ENCODE results near the gene MEI1.

Gene MEI1

GRCh38 chr22:41825376-41825775 is 126.1 kb downstream of the MEI1 start:
- DNase-seq (ENCODE audit: low spot score) = no peak
- TF ChIP-seq CTCF (IDR thresholded peaks at IDR 0.05; ENCODE audit: extremely low read depth, missing control alignments) = no peak

- TF ChIP-seq CTCF (IDR thresholded peaks at IDR 0.05; ENCODE audit: extremely low read depth, missing control alignments) = no peak
- DNase-seq (ENCODE audit: low spot score) = no peak
Measured at GRCh38 chr22:41826021-41826420, 126.7 kb downstream of the MEI1 start.

DNA sequence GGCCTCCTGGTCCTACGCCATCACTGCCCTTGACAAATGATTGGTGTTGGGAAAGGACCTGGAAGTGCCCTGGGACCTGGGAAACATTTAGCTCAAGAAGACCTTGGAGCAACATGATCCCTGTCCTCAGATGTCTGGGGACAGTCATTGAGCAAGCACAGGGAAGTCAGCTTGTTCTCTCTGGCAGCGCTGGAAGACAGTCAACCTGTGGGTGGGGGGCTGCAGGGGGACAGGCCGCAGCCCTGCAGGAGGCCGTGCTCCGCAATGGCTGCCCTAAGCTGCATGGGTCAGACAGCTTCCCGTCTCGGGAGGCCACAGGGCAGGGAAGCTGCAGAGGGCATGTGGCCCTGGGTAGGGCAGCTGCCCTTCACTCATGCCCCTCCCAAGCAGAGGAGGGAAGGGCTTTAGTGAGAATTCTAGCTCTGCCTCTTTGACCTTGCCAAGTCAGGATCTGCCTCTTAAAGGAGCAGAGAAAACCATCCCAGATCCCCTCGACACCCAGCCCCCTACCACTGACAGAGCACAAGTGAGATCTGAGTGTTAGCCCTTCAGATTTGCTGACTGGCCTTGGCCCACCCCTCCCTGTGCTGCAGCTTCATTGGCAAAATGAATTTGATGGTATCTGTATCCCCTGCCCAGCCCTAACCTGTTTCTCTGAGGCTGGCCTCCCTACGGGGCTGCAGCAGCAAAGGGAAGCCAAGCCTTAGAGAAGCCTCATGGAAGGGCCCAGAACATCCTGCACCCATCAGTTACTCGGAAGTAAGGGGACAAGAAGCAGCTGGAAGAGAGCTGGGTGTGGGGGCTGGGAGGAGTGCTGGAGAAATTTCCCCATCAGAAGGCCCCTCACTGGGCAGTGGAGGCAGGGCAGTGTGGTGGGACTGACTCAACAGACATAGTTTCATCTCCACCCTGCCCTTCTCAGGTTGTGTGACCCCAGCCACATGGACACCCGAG is 127.4 kb downstream of the MEI1 start:
- DNase-seq (ENCODE audit: low spot score) = no peak
- TF ChIP-seq CTCF (IDR thresholded peaks at IDR 0.05; ENCODE audit: extremely low read depth, missing control alignments) = no peak

GRCh38 chr22:41827671-41828070 is 128.4 kb downstream of the MEI1 start:
- no peak for TF ChIP-seq CTCF (IDR thresholded peaks at IDR 0.05; ENCODE audit: extremely low read depth, missing control alignments)
- DNase-seq (ENCODE audit: low spot score) = no peak

- DNase-seq (ENCODE audit: low spot score) = no peak
- no peak for TF ChIP-seq CTCF (IDR thresholded peaks at IDR 0.05; ENCODE audit: extremely low read depth, missing control alignments)
Measured at GRCh38 chr22:41828516-41828915, 129.2 kb downstream of the MEI1 start.

DNA sequence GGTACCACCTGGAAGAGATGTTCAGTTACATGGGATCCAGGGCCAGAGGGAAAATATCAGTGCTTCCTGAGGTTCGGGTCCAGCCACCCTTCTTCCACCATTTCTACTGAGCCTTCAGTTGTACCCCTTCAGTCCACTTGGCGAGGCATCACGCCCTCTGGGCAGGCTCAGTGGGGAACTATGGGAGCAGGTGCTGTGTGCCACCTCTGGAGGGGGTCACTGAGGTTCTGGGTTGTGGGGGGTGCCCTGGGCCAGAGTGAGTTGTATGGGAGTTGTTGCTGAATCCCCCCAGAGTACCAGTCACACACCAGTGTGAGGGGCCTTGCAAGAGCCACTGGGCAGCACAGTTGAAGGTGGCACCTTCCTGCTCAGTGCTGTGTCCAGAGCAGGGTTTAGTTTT is 130.9 kb downstream of the MEI1 start:
- TF ChIP-seq CTCF (IDR thresholded peaks at IDR 0.05; ENCODE audit: extremely low read depth, missing control alignments) = no peak
- DNase-seq (ENCODE audit: low spot score) = no peak

- TF ChIP-seq CTCF (IDR thresholded peaks at IDR 0.05; ENCODE audit: extremely low read depth, missing control alignments) = no peak
- DNase-seq (ENCODE audit: low spot score) = peak; percentile 36
Measured at GRCh38 chr22:41831383-41831782, 132.1 kb downstream of the MEI1 start.

Measured in GM20000 (cell line).